Measurements from ENCODE around the gene CYTIP.
"Not testable (repeated sequence)": the region's sequence is repeated elsewhere in the genome, so short reads cannot be mapped to it uniquely, and the experiment has no call there.

DNA sequence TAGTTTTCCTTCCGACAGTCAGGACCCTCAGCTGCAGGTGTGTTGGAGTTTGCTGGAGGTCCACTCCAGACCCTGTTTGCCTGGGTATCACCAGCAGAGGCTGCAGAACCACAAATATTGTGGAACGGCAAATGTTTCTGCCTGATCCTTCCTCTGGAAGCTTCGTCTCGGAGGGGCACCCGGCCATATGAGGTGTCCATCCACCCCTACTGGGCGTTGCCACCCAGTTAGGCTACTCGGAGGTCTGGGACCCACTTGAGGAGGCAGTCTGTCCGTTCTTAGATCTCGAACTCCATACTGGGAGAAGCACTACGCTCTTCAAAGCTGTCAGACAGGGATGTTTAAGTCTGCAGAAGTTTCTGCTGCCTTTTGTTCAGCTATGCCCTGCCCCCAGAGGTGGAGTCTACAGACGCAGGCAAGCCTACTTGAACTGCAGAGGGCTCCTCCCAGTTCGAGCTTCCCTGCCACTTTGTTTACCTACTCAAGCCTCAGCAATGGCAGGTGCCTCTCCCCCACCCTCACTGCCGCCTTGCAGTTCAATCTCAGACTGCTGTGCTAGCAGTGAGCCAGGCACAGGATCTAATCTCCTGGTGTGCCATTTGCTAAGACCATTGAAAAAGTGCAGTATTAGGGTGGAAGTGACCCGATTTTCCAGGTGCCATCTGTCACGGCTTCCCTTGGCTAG is 40.9 kb downstream of the CYTIP start:
- TF ChIP-seq, protein P1, sequence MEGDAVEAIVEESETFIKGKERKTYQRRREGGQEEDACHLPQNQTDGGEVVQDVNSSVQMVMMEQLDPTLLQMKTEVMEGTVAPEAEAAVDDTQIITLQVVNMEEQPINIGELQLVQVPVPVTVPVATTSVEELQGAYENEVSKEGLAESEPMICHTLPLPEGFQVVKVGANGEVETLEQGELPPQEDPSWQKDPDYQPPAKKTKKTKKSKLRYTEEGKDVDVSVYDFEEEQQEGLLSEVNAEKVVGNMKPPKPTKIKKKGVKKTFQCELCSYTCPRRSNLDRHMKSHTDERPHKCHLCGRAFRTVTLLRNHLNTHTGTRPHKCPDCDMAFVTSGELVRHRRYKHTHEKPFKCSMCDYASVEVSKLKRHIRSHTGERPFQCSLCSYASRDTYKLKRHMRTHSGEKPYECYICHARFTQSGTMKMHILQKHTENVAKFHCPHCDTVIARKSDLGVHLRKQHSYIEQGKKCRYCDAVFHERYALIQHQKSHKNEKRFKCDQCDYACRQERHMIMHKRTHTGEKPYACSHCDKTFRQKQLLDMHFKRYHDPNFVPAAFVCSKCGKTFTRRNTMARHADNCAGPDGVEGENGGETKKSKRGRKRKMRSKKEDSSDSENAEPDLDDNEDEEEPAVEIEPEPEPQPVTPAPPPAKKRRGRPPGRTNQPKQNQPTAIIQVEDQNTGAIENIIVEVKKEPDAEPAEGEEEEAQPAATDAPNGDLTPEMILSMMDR (IDR thresholded peaks at IDR 0.05; ENCODE audit: insufficient read depth, low read length, poor library complexity, severe bottlenecking), result not testable (repeated sequence)
- TF ChIP-seq EZH2phosphoT487 (conservative IDR thresholded peaks at IDR 0.05; ENCODE audit: low read length), result not testable (repeated sequence)
